Spleen (tissue), 7 donors: ENCODE data around the gene DPF3.

ENCODE experiments used
- CTCF ChIP-seq, 11 experiments: fragments of 200-600 bp in 7 of 11; fragments of 450-650 bp in 4 of 11; sonication (generic) in 4 of 11; IDR thresholded peaks in 8 of 11; conservative IDR thresholded peaks in 3 of 11; 1 replicate in 7 of 11; 2 replicates in 4 of 11; pipeline versions ENCODE4 v1.4.0 to v1.8.0; 2016 to 2021; ENCODE audit warnings: antibody characterized with exemption in 11 of 11, inconsistent platforms in 4 of 11, mild to moderate bottlenecking in 1 of 11
- POLR2A ChIP-seq, 3 donors: fragments of 450-650 bp; IDR thresholded peaks; one replicate each; pipeline ENCODE4 v1.5.1; 2017; ENCODE audit warnings: antibody characterized with exemption in 3 of 3, mild to moderate bottlenecking in 1 of 3
- POLR2AphosphoS5 ChIP-seq, 3 donors: sonication (generic); formaldehyde crosslinking; IDR thresholded peaks; one replicate each; pipeline ENCODE4 v1.5.1; 2017; ENCODE audit warnings: antibody characterized with exemption in 3 of 3
- donor health status: DM: no; HTN: no; CAD: no; lungs with moderate emphysema.
- donor health status: DM: no; HTN: no; CAD: no.
- donor health status: DM: no; HTN: no; CAD: no.

GRCh38 chr14:72790887-72791566, 102.9 kb downstream of the DPF3 start:
- TF ChIP-seq CTCF (IDR thresholded peaks at IDR 0.05 in 8 of 11, conservative IDR thresholded peaks at IDR 0.05 in 3 of 11) (no peak), POLR2A (IDR thresholded peaks at IDR 0.05) (no peak), POLR2AphosphoS5 (IDR thresholded peaks at IDR 0.05) (no peak)
